Activated B cell treated with CpG ODN at 0.5 μM for 24 hours (primary cell): ENCODE measurements around the gene TUBA4A. TPM values are rescaled to one million over a fixed set of nuclear protein-coding genes. Genes with fewer than 3 reads are reported as not detected.

Source experiments
- ATAC-seq: fragments of 200-7000 bp; cut with Tn5 transposase; one replicate; pipeline ENCODE4 v1.10.0; 2021; ENCODE audit warnings: low read depth, mild to moderate bottlenecking, moderate library complexity
- CTCF ChIA-PET: fragments of 350-600 bp; sonication (Branson Sonifier 250); formaldehyde crosslinking; loops from one replicate; lab custom pipeline; 2021; ENCODE audit warnings: antibody characterized with exemption; lab: Charles Lee
- POLR2A ChIA-PET: fragments of 350-600 bp; sonication (Branson Sonifier 250); formaldehyde crosslinking; loops from one replicate; lab custom pipeline; 2021; ENCODE audit warnings: antibody characterized with exemption; lab: Charles Lee
- DNase-seq: peaks from one replicate; pipeline ENCODE4 v3.0.0; 2022
- H3K27ac Mint-ChIP-seq: one replicate; pipeline ENCODE4 v1.8.0; 2020; ENCODE audit warnings: mixed read lengths
- H3K27me3 Mint-ChIP-seq: one replicate; pipeline ENCODE4 v1.8.0; 2021; ENCODE audit warnings: mixed read lengths
- H3K36me3 Mint-ChIP-seq: one replicate; pipeline ENCODE4 v1.8.0; 2021; ENCODE audit warnings: low read depth, mixed read lengths
- H3K4me1 Mint-ChIP-seq: one replicate; pipeline ENCODE4 v1.8.0; 2021; ENCODE audit warnings: mixed read lengths
- H3K4me3 Mint-ChIP-seq: one replicate; pipeline ENCODE4 v1.8.0; 2020; ENCODE audit warnings: mild to moderate bottlenecking, mixed read lengths
- H3K9me3 Mint-ChIP-seq: one replicate; pipeline ENCODE4 v1.8.0; 2020; ENCODE audit warnings: mixed read lengths
- intact Hi-C: fragments of 100-400 bp; cut with micrococcal nuclease; formaldehyde crosslinking; loops from one replicate; pipeline ENCODE4 v1.15.1; 2024
- total RNA-seq: library from RNA; stranded (reverse); gene quantifications from 2 replicates; pipeline ENCODE4 v1.2.3, GENCODE V29; 2022
- TF ChIP-seq, protein P1 (sequence below): fragments of 200-600 bp; IDR thresholded peaks from one replicate; pipeline ENCODE4 v1.8.0; 2022; ENCODE audit warnings: antibody characterized with exemption, mild to moderate bottlenecking

TUBA4A gene
- total RNA-seq, 1 donor from 2014 or later: 184 TPM

DNA sequence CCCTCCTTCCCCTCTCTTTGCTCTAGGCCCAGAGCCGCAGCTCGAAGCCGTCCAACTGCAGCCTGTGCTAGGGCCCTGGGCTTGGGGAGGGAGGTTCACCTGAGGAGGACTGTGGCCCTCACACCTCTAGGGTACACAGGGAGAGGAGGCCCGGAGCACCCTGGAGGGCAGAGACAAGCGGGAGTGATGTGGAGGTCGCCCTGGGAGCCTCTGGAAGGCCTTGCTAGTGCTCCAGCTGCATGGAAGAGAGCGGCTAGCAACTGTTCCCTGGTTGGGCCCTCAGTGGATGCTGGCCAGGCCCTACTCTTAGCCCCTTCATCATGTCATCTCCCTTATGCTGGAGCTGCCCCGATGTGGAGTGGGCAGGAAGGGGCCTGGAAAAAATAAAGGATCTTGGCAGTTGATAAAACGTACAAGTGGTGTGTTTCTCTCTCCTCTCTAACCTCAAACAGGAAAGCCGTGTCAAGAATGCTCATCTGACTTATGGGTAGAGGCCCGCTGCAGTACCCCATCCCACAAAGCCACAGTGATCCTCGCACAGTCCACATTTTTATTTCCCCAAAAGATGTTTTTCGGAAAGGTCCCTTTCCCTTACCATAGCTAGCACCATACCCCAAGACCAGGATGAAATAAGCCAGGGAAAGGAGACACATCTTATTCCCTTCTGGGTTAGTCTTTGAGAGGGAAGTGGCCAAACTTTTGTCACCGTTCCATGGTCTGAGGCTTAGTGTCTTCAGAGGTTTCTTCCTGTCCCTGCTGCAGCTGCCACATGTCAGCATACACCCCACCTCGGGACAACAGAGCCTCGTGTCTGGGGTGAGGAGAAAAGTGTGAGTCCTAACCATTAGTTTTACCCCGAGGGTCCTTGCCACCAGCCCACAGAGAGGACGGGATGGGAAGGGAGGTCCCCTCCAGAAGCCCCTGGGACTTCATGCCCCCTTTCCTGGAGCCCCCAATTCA is 44.2 kb downstream of the TUBA4A start:
- no peak for DNase-seq
- no peak for ATAC-seq

DNA sequence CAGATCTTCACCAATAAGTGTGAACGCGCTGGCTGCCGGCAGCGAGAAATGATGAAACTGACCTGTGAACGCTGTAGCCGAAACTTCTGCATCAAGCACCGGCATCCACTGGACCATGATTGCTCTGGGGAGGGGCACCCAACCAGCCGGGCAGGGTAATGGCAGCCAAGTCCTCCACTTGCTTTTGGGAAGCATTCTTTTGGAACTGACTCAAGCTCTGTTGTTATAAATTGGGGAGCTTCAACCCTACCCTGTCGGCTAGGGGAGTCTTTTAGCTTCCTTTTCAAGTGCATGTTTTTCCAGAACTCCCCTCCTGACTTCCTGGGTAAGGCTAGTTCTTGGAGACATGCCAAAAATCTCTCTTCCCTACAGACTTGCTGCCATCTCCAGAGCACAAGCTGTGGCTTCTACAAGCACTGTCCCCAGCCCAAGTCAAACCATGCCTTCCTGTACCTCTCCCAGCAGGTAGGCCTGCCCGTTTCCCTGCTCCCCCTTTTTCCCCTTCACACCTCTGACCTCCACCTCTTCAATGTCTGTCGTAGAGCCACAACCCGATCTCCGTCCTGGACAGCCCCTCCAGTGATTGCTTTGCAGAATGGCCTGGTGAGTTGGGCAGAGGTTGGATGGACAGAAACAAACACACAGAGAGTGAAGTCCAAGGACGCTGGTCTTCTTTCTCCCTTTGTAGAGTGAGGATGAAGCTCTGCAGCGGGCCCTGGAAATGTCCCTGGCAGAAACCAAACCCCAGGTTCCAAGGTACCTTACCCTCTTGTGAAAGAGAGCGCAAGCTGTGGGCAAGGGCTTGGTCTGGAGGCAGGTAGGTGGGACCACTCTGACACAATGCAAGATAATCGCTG is 45.6 kb downstream of the TUBA4A start:
- no peaks in the 10 kb centered on the region for H3K9me3 Mint-ChIP-seq
- H3K36me3 Mint-ChIP-seq: peaks cover 22% of the 10 kb centered on the region
- H3K27ac Mint-ChIP-seq: peak overlapping the region; percentile 36
- no peak for DNase-seq
- TF ChIP-seq, protein P1, sequence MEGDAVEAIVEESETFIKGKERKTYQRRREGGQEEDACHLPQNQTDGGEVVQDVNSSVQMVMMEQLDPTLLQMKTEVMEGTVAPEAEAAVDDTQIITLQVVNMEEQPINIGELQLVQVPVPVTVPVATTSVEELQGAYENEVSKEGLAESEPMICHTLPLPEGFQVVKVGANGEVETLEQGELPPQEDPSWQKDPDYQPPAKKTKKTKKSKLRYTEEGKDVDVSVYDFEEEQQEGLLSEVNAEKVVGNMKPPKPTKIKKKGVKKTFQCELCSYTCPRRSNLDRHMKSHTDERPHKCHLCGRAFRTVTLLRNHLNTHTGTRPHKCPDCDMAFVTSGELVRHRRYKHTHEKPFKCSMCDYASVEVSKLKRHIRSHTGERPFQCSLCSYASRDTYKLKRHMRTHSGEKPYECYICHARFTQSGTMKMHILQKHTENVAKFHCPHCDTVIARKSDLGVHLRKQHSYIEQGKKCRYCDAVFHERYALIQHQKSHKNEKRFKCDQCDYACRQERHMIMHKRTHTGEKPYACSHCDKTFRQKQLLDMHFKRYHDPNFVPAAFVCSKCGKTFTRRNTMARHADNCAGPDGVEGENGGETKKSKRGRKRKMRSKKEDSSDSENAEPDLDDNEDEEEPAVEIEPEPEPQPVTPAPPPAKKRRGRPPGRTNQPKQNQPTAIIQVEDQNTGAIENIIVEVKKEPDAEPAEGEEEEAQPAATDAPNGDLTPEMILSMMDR: no peak
- ChIA-PET POLR2A (interaction anchor here (0.6 to 5.3 kb wide), 10 partner anchors 11 to 71 kb away, joined by 3 to 98 read pairs (median 16); partner anchors contain the start of genes ABCB6, ANKZF1, ATG9A and CNPPD1), CTCF (interaction anchor here (1.1 to 2.5 kb wide), 3 partner anchors 9 to 87 kb away, joined by 5 to 8 read pairs (median 6); no protein-coding TSS in a partner anchor)
- intact Hi-C loops: loop anchor here (2.0 kb wide), 5 partner anchors 37 to 639 kb away; partner anchors contain the start of genes CNOT9, GLB1L, STK16 and TTLL4
- H3K4me3 Mint-ChIP-seq: peak overlapping the region; percentile 24
- ATAC-seq: no peak
- H3K27me3 Mint-ChIP-seq: no peaks in the 10 kb centered on the region
- H3K4me1 Mint-ChIP-seq: peaks cover 28% of the 10 kb centered on the region

More for the DNA sequence above, 44.2 kb downstream of the TUBA4A start:
- Mint-ChIP-seq H3K27ac (no peak overlapping the region), H3K36me3 (peaks cover 33% of the 10 kb centered on the region), H3K4me3 (no peak overlapping the region), H3K9me3 (no peaks in the 10 kb centered on the region), H3K4me1 (peaks cover 28% of the 10 kb centered on the region), H3K27me3 (no peaks in the 10 kb centered on the region)
- intact Hi-C loops: no loop called here
- POLR2A ChIA-PET: interaction anchor here (1.2 to 5.3 kb wide), 2 partner anchors 9 to 33 kb away, joined by 3 to 98 read pairs; partner anchors contain the start of genes ABCB6, CNPPD1 and RETREG2
- CTCF ChIA-PET: interaction anchor here (1.1 to 2.5 kb wide), 2 partner anchors 8 to 38 kb away, joined by 5 to 8 read pairs; no protein-coding TSS in a partner anchor
- TF ChIP-seq, protein P1: no peak

DNA sequence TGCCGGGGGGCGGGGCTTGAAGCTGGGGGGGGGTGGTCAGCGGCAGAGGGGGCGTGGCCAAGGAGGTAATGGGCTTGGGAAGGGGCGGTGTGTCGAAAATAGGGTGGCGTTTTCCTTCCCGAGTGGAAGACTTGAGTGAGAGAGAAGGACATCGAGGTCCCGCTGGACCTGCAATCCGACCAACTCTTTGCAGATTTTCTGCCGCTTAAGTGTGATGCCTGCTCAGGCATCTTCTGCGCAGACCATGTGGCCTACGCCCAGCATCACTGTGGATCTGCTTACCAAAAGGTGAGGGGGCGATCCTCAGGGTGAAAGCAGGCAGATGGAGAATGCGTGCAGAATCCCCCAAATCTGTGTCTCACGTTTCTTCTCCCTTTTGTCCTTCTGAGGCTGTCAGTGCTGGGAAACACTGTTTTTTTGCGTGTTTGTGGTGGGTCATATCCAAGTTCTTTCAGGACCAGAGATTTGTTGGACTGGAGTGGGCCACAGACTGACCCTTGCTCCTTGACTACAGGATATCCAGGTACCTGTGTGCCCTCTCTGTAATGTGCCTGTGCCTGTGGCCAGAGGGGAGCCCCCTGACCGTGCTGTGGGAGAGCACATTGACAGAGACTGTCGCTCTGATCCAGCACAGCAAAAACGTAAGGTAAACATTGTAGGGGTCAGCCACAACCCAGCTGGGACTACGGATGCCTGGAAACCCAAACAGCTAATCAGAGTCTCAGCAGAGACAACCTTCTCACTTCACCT is 46.4 kb downstream of the TUBA4A start:
- Mint-ChIP-seq H3K36me3 (peaks cover 20% of the 10 kb centered on the region), H3K27me3 (no peaks in the 10 kb centered on the region), H3K4me3 (peak overlapping the region; percentile 88), H3K27ac (peak overlapping the region; percentile 95), H3K9me3 (no peaks in the 10 kb centered on the region), H3K4me1 (peaks cover 28% of the 10 kb centered on the region)
- TF ChIP-seq, protein P1: no peak
- DNase-seq: no peak
- ChIA-PET CTCF (interaction anchor here (1.5 to 1.9 kb wide), 2 partner anchors 32 to 88 kb away, joined by 6 to 12 read pairs; partner anchors contain the start of gene CNPPD1), POLR2A (interaction anchor here (0.6 to 5.3 kb wide), 23 partner anchors 10 to 548 kb away, joined by 3 to 98 read pairs (median 7); partner anchors contain the start of genes ABCB6, ANKZF1, ATG9A and BCS1L)
- intact Hi-C loops: loop anchor here (2.0 kb wide), 5 partner anchors 37 to 639 kb away; partner anchors contain the start of genes CNOT9, GLB1L, STK16 and TTLL4
- no peak for ATAC-seq

DNA sequence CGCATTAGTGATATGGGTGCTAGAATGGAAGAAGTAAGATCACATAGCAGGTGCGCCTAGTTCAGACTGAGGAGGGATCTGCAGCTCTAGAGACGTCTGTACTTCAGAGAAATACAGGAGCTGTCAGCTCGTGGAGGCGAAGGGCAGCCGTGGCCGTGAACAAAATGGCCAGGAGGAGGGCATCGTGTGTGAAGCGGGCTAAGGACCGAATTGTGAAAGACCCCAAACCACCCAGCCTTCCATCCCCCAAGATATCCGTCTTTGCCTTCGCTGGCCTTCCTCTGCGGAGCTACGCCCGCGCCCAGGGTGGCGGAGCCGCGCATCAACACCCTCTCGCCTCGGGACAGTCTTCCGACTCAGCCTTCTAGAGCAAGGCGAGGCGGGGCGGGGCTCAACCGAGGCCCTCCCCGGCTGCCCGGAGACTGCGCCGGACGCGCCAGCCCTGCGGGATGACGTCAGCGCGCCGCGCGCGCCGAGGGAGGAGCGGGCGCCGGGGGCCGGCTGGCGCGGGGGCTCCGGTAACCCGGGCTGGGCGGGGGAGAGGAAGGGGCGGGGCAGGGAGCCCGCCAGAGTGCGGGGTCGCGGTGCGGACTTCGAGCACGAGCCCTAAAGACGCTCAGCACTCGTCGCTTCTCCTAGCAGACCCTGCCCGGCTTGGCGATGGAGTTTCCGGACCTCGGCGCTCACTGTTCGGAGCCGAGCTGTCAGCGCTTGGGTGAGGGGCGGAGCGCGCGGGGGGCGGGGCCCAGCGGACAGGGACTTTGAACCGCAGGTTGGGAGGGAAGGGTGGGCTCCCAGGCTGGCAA is 47.2 kb downstream of the TUBA4A start, which contains the start of gene ZFAND2B:
TSS of gene ZFAND2B (plus strand) at position 455 of the 806 bp plus-strand sequence. CDS start at position 661, 206 bp downstream.
- Mint-ChIP-seq H3K4me1 (peaks cover 25% of the 10 kb centered on the region), H3K9me3 (no peaks in the 10 kb centered on the region), H3K27me3 (no peaks in the 10 kb centered on the region), H3K27ac (peak within 1 kb of the TSS; percentile 95), H3K36me3 (peaks cover 20% of the 10 kb centered on the region), H3K4me3 (peak within 1 kb of the TSS; percentile 88)
- POLR2A ChIA-PET: interaction anchor here (0.6 to 5.3 kb wide), 32 partner anchors 9 to 939 kb away, joined by 3 to 98 read pairs (median 5); partner anchors contain the start of genes ABCB6, ANKZF1, ATG9A and BCS1L
- DNase-seq (peak; percentile 99), ATAC-seq (peak; percentile 93)
- CTCF ChIA-PET: interaction anchor here (0.6 to 1.9 kb wide), 7 partner anchors 31 to 188 kb away, joined by 3 to 12 read pairs (median 5); partner anchors contain the start of genes CNPPD1, GLB1L and STK16
- intact Hi-C loops: loop anchor here (1.0 to 2.0 kb wide), 13 partner anchors 13 to 638 kb away; partner anchors contain the start of genes ANKZF1, ATG9A, CNOT9 and DNAJB2
- TF ChIP-seq, protein P1: no peak
